GM18511 (cell line): ENCODE data around the gene UGT2B17.

Source experiments
- ATAC-seq: cut with Tn5 transposase; IDR thresholded peaks from one replicate; pipeline ENCODE4 v1.9.1; 2021; ENCODE audit warnings: mild to moderate bottlenecking, moderate library complexity; ENCODE audit not compliant: unreplicated experiment

UGT2B17 gene

DNA sequence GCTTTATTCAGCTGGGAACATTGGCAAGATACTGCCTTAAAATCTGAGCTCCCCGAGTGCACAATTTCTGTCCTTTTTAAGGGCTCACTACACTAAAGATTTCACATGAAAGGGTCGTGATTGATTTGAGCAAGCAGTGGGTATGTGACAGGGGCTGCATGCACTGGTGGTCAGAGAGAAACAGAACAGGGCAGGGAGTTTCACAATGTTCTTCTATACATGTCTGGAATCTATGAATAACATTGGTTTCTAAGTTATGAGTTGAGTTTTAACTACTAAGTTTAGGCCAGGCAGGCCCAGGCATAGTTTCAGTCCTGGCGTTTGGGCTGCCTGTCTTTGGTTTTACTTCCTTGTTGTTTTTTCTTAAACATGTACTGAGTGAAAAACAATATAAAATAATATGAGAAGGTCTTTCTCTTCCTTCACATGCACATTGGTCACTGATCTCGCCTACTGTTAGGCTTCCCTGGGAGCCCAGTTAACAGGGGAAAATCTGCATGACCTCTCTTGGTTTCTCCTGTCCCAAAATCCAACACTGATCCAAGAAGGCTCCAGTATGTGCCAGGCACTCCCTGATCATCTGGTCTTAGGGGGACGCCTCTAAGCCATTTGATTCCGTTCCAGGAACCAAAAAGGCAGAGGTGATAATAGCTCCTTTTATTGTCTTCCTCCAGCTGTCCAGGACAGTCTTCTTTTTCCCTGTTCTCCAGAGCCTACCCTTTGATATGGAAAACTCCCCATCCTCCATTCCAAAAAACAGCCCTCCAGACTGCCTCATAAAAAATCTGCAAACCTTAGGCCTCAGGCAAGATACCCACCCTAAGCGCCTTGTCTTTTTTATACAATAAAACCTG lies at the start of gene UGT2B17:
UGT2B17 (minus strand) TSS at position 51 of the 854 bp plus-strand sequence. CDS start 7,838 bp downstream, outside the sequence.
- ATAC-seq = peak; percentile 85

DNA sequence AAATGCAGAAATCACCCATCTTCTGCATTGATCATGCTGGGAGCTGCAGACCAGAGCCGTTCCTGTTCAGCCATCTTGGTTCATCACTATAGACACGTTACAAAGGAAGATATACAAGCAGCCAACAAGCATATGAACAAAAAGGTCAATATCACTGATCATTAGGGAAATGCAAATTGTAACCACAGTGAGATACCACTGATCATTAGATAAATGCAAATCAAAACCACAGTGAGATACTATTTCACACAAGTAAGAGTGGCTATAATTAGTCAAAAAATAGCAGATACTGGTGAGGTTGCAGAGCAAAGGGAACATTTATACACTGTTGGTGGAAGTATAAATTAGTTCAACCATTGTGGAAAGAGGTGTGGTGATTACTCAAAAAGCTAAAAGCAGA lies 46.6 kb upstream of the UGT2B17 start:
- peak; percentile 88 for ATAC-seq

DNA sequence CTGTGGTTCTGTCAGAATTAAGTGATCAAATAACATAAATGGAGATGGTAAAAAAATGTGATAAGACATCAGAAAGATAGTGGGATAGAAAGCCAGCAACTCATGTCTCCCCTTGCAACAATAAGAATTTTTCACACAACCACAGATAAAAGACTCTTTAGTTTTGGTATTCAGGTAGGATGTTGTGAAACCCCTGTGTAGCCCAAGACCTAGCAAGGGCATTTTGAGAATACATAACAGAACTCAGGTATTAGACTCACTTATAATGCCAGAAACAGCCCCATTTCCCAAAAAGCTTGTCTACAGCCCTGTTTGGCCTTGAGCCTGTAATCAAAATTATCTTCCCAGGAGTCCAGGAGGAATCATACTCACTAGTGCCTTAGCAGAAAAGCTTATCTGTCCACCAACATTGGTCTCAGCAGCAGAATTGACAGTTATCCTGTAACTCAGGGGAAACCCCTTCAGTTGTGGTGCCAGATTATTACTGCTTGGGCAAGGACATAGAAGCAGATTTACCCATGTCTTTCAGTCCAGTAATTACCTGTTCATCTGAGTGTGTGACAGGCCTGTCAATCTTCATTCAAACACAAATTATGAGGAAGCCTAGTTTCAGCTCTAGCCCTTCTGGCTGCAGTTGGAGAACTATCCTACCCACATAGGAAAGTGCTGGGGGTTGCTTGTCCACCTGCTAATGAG lies 41.0 kb upstream of the UGT2B17 start:
- ATAC-seq = peak; percentile 90

DNA sequence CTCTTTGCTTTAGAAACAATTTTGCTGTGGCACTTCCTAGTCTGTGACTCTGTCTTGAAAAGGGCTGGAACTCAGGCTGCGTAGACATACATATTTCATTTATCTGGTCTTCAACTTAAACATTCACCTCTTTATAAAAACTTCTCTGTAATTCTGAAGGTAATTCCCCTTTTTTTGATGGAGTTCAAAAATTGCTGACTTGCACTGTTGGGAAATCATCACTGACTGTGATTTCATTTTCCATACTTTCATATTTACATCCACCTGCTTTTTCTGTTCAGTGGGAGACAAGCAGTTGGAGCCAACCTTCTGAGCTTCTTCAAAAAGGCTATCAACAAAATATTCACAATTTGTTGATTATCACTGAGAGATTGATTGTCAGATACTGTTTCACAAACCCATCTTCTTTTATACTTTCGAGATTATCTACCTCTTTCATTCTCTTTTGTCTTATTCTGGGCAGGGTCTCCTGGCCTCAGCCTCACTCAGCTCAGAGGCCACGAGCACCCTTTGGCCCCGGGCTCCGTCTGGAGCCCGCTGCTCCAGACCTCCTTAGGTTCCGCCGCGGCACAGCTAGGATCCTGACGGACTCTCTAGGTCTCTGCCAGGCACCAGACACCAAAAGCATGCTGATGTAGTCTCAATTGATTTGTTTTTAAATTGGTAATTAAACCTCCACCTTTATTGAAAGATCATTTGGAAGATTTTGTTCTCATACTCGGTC lies 39.7 kb upstream of the UGT2B17 start:
- no peak for ATAC-seq

DNA sequence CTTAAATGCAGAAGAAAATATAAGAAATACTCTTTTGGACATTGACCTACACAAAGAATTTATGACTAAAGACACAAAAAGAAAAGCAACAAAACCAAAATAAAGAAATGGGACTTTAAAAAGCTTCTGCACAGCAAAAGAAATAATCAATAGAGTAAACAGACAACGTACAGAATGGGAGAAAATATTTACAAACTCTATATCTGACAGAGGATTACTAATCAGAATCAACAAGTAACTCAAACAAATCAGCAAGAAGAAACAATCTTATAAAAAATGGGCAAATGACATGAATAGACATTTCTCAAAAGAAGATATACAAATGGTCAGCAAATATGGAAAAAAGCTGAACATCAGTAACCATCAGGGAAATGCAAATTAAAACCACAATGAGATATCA lies 37.6 kb upstream of the UGT2B17 start:
- no peak for ATAC-seq

DNA sequence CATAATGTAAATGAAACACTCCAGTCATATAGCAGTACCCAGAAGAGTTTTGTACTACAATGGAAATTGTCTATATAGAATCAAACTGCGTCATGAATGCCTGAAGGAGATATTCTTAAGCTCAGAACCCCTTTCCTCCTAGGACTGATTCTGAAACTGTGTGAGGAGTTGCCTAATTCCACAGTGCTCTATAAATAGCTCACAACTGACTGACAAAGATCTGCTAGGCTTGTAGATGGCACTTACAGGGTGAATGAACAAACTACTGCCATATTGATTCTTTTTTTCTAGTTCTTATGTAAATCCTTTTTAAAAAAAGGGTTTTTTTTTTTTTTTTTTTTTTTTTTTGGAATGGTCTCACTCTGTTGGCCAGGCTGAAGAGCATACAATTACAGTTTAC lies 30.1 kb upstream of the UGT2B17 start:
- no peak for ATAC-seq

DNA sequence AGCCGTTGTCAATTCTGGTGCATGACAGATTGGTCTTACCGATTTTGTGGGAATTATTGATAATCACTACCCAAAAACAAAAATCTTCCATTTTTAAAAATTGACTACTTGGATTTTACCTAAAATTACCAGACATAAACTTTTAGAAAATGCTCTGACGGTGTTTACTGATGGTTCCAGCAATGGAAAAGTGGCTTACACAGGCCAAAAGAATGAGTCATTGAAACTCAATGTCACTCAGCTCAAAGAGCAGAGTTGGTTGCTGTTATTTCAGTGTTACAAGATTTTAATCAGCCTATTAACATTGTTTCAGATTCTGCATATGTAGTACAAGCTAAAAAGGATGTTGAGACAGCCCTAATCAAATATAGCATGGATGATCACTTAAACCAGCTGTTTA lies 23.0 kb upstream of the UGT2B17 start:
- ATAC-seq = no peak

DNA sequence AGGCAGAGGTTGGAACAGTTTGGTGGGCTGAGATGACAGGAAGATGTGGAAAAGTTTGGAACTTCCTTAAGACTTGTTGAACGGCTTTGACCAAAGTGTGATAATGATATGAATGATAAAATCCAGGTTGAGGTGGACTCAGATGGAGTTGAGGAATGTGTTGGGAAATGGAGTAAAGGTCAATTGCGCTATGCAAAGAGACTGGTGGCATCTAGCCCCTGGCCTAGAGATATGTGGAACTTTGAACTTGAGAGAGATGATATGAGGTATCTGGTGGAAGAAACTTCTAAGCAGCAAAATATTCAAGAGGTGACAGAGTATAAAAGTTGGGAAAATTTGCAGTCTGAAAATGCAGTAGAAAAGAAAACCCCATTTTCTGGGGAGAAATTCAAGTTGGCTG lies 21.4 kb upstream of the UGT2B17 start:
- ATAC-seq = no peak

DNA sequence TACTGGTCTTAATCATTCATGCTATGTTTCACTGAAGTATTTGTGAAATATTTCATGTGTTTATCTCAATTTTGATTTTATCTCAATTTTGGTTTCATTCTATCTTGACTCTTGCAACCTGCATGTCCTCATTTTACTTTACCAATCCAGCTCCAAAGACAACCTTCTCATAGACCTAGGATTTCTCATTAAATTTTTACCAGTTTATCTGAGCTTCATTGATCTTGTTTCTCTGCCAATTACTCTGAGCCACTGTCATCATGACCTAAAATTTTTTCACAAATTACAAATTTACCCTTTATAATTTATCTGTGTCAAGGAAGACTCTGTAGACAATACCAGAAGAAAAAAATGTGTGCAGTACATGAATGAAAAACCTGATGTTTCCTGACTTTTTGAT lies 18.6 kb upstream of the UGT2B17 start:
- no peak for ATAC-seq

DNA sequence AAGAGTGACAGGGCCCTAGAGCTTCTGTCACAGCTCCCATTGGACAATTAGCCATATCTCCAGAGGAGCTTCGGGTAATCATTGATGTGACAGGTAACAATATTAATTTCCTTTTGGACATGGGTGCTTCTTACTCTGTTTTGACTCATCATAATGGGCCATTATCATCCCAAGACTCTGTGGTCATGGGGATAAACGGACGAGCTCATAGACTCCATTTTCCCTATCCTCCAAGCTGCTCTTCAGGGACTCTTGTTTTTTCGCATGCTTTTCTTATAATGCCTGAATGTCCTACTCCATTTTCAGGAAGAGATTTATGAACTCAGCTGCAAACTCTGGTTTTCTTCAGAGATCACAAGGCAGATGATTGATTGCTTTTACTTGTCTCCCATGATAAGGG lies 17.0 kb upstream of the UGT2B17 start:
- peak; percentile 3 for ATAC-seq

DNA sequence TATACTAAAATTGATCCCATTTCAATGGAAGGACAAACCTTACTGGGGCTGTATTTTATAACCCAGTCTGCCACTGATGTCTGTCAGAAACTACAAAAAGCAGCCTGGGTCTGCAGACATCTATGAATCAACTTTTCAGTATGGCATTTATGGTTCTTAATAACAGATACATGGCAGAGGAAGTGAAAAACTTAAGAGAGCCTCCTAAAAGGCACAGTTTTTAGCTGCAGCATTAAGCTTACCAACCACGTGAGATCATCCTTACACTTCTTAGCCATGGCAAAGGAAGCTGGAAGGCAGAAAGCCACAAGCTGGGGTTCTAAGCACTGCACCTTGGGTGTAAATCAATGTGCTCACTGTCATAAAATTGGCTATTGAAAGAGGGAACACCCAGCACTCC lies 16.6 kb upstream of the UGT2B17 start:
- peak; percentile 83 for ATAC-seq

DNA sequence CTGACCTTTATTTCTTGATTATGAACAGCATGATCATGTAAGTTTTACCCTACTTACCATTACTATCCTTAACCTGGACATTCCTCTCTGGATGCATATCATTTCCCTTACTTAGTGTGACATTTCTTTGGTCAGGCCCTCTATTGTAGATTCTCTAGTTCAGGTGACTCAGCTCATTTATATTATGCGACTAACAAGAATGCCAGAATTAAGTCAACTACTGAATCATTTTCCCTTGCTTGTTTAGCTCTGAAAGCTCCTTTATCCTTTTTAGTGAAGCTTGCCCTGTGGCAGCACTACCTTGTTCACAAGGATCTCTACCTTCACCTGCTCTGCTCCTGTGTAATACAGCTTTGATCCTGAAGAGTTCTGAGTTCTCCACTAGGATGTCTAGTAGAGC lies 15.1 kb upstream of the UGT2B17 start:
- no peak for ATAC-seq

DNA sequence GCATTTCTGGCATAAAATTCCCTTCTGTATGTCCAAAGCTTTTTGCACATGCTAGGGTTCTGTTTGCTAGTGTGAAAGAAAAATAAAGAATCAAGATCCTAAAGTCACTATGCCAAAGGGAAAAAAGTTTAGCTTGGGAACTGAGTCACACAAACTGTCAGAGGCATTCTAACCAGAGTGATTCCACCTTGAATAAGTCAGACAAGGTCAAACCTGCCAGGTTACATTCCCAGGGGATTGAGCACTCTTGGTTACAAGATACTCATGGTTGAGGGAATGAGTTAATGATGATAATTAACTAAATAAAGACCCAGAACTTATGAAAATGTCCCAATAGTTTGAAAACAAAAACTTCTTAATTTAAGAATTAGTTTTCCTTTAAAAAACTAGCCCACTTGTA lies 13.7 kb upstream of the UGT2B17 start:
- ATAC-seq = no peak

DNA sequence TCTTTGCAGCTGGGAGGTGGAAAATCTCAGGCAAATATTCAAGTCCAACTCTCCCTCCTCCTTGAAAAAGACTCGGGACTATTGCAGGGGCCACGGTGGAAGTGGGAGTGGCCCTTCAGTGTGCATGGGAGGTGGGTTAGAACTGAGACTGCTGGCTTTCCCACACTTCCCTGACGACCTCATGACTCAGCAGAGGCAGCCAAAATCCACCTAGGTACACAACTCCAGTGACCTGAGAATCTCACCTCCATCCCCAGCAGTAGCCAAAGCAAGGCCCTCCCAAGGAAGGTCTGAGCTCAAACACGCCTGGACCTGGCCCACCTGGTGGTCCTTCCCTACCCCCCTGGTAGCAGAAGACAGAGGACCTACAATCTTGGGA lies 6.2 kb upstream of the UGT2B17 start:
- no peak for ATAC-seq

DNA sequence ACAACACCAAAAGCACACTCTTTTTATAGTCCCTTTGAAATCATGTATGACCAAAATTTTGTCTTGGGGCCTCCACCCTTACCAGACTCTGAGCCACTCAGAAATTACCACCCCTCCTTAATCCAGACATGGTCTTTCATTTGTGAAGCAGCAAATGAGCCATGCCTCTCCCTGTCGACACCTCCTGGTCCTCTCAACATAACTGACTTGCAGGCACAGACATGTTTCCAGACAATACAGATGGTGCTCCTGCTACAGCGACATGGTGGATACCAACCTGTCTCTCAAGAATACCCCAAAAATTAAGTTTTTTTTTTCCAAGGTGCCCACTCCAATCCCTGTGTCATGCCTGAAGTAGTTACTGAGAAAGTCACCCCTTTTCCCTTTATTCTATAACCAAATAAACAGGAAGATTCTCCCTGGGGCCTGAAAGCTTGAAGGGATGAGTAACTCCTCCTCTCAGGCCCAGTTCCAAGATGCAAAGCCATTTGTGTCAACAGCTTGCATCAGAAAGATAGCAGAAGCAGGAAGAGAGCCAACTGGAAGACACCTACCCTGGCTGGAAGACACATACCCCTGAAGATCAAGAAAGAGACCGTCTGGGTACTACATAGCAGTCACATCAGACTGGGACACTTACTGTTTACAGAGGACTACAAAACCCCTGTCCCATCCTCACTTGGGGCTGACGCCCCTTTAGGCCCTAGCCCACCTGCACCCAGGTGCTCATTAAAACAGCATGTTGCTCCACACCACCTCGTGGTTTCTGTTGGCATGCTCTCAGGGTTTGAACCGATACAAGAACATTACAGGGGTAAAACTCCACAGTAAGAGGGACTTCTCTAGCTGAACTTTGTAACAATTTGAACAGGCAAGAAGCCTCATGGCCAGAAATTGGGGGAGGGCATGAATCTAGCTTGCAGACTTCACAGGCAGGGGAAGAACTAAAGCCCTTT lies 5.5 kb upstream of the UGT2B17 start:
- ATAC-seq = no peak

DNA sequence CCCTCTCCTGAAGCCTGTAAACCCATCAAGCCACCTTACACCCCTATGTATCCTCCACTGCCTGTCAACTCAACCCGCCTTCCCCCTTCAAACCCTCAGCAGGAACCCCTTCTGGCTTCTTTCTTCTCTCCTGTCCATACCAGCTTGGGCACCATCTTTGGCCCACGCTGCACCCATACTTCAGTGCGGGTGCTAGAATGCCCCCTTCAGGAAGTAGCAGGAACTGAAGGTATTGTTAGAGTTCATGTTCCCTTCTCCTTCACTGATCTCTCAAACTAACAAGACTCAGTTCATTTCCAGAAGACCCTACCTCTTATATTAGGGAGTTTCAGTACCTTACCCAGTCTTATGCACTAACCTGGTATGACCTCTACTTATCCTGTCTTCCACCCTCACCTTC lies 1.5 kb upstream of the UGT2B17 start:
- ATAC-seq = no peak

DNA sequence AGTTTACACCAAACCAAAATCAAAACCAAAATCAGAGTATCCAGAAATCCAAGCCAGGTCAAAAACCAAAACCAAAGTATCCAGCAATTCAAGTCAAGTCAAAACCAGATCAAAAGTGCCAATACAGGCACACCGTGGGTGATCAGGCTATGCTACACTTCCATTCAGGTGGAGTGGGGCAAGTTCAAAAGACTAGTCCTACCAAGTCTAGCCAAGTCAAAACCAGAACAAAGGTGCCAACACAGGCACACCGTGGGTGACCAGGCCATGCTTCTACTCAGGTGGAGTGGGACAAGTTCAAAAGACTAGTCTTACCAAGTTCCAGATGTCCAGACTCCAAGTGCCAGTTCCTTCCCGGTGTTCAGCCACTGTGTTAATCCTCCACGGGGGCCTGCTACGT lies 486 bp downstream of the UGT2B17 start:
- peak; percentile 14 for ATAC-seq

DNA sequence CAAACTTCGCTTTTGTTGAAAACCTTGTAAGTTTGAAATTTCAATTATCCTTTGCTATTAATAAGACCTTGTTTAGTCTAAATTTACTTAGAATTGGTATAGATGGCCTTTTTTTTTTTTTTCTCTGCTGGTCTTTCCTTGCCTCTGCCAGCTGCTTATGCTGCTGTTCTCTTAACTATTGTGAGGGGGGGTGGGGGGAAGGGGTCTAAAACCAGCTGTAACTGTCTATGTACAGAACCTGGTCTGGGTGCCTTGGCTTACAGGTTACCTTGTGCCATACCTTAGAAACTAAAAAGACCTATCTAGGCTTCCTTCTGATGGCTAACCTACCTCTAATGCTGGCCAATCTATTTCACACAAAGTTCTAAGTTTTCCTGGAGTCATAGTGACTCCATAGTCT lies 1.0 kb downstream of the UGT2B17 start:
- no peak for ATAC-seq

DNA sequence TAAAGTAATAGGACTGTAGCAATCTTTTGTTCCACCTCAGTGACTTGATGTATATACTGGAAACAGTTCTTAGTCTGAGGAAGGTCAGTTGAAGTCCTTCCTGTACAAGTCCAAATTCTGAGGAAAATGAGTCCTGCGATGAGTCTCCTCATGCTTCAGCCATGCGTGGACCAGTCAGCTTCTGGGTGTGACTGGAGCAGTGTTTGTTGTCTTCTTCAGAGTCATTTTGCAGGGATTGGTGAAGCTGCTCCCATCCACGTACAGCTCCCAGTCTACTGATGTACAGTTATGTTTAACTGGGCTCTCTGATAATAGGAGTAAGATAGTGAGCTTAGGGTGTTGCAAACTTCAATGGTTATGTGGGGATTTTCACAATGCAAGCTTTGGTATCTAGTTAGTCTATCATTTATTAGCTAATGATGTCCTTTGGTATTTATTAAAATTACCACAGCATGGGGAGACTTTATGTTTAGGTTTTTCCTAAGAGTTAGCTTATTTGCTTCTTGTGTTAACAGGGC lies 3.4 kb downstream of the UGT2B17 start:
- ATAC-seq = no peak

DNA sequence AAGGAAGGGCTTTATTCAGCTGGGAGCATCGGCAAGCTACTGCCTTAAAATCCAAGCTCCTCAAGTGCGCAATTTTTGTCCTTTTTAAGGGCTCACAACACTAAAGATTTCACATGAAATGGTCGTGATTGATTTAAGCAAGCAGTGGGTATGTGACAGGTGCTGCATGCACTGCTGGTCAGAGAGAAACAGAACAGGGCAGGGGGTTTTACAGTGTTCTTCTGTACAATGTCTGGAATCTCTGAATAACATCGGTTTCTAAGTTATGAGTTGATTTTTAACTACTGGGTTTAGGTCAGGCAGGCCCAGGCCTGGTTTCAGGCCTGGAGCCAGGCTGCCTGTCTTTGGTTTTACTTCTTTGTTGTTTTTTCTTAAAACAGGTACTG lies 6.0 kb downstream of the UGT2B17 start:
- ATAC-seq = peak; percentile 58
